PC-3 (cell line): ENCODE measurements around the gene LCE1F. TPM values are rescaled to one million over a fixed set of nuclear protein-coding genes. Genes with fewer than 3 reads are reported as not detected.

Experiments used
- ATAC-seq: fragments of 200-7000 bp; cut with Tn5 transposase; 2 replicates; pipeline ENCODE4 v1.9.1; 2020; ENCODE audit warnings: mild to moderate bottlenecking, moderate library complexity
- BruUV-seq: library from RNA; stranded (reverse); fragments of 400-500 nt; replicated peaks from 2 replicates; lab custom pipeline; 2021; lab: Mats Ljungman, UMichigan
- CTCF ChIA-PET: fragments of 300-600 bp; sonication (Branson Sonifier 250); formaldehyde crosslinking; loops from one replicate; lab custom pipeline; 2022; ENCODE audit warnings: antibody characterized with exemption; lab: Charles Lee
- POLR2A ChIA-PET: fragments of 300-600 bp; sonication (Branson Sonifier 250); formaldehyde crosslinking; loops from one replicate; lab custom pipeline; 2022; ENCODE audit warnings: antibody characterized with exemption; ENCODE audit not compliant: unreplicated experiment; lab: Charles Lee
- DNase-seq: peaks from one replicate; pipeline ENCODE4 v3.0.0-alpha.2; 2015
- H2AFZ ChIP-seq: fragments of 300-600 bp; sonication (generic); 2 replicates; pipeline ENCODE4 v1.6.0; 2016; ENCODE audit warnings: antibody characterized with exemption, low read length
- H3F3A ChIP-seq: fragments of 300-600 bp; sonication (generic); one replicate; pipeline ENCODE4 v1.6.0; 2017; ENCODE audit warnings: antibody characterized with exemption, low read length, control low read depth, mild to moderate bottlenecking; ENCODE audit not compliant: unreplicated experiment
- H3K27ac ChIP-seq: fragments of 300-600 bp; sonication (generic); 2 replicates; pipeline ENCODE4 v1.5.1; 2016; ENCODE audit warnings: mild to moderate bottlenecking, low read length
- H3K27me3 ChIP-seq: fragments of 300-600 bp; sonication (generic); 2 replicates; pipeline ENCODE4 v1.6.1; 2016; ENCODE audit warnings: low read length, mixed read lengths
- H3K36me3 ChIP-seq: fragments of 300-600 bp; sonication (generic); 2 replicates; pipeline ENCODE4 v1.6.1; 2016; ENCODE audit warnings: low read depth, mixed run types, low read length, mixed read lengths
- H3K4me1 ChIP-seq: fragments of 300-600 bp; sonication (generic); 2 replicates; pipeline ENCODE4 v1.5.1; 2016; ENCODE audit warnings: low read length; ENCODE audit not compliant: insufficient read depth
- H3K4me2 ChIP-seq: fragments of 300-600 bp; sonication (generic); 2 replicates; pipeline ENCODE4 v1.6.0; 2016; ENCODE audit warnings: low read length
- H3K4me3 ChIP-seq: fragments of 300-600 bp; sonication (generic); 2 replicates; pipeline ENCODE4 v1.5.1; 2016; ENCODE audit warnings: mild to moderate bottlenecking, low read length, mixed read lengths
- H3K79me2 ChIP-seq: fragments of 300-600 bp; sonication (generic); 2 replicates; pipeline ENCODE4 v1.6.1; 2017; ENCODE audit warnings: low read length, mixed read lengths
- H3K9ac ChIP-seq: fragments of 300-600 bp; sonication (generic); 2 replicates; pipeline ENCODE4 v1.6.0; 2016; ENCODE audit warnings: mild to moderate bottlenecking, low read length
- H3K9me2 ChIP-seq: fragments of 300-600 bp; sonication (generic); replicated peaks from 2 replicates; pipeline ENCODE4 v1.6.1; 2016; ENCODE audit warnings: mixed run types, low read length, mixed read lengths
- H3K9me3 ChIP-seq: fragments of 300-600 bp; sonication (generic); 2 replicates; pipeline ENCODE4 v1.6.1; 2016; ENCODE audit warnings: low read length, mixed read lengths
- H4K20me1 ChIP-seq: fragments of 300-600 bp; sonication (generic); 2 replicates; pipeline ENCODE4 v1.6.1; 2016; ENCODE audit warnings: low read length, mixed read lengths
- EZH2 ChIP-seq: fragments of 300-600 bp; sonication (generic); IDR thresholded peaks from one replicate; pipeline ENCODE4 v1.6.1; 2017; ENCODE audit warnings: antibody characterized with exemption, mild to moderate bottlenecking, low read length; ENCODE audit not compliant: unreplicated experiment
- EZH2phosphoT487 ChIP-seq: fragments of 300-600 bp; sonication (generic); IDR thresholded peaks from 2 replicates; pipeline ENCODE4 v1.6.1; 2018; ENCODE audit warnings: mild to moderate bottlenecking, antibody characterized with exemption, low read length, borderline replicate concordance
- intact Hi-C: fragments of 100-400 bp; cut with micrococcal nuclease; formaldehyde crosslinking; loops from 2 replicates; pipeline ENCODE4 v1.9.0; 2023
- total RNA-seq: library from RNA; depleted of rRNA; stranded (reverse); fragments of >200 nt; gene quantifications from 2 replicates; pipeline ENCODE4 v1.2.3, GENCODE V29; 2014
- TF ChIP-seq, protein P1 (sequence below): fragments of 300-600 bp; sonication (generic); conservative IDR thresholded peaks from 2 replicates; pipeline ENCODE4 v1.5.1; 2017; ENCODE audit warnings: antibody characterized with exemption, low read depth, mild to moderate bottlenecking, low read length

The LCE1F gene
- total RNA-seq, 1 experiment from 2014 or later, result not detected

GRCh38 chr1:152745765-152746444 is 29.0 kb upstream of the LCE1F start:
- no peaks in the 10 kb centered on the region for H3K79me2 ChIP-seq
- ChIA-PET CTCF (no interaction called here), POLR2A (no interaction called here)
- H3K27ac ChIP-seq, result no peak overlapping the region
- H3K9me3 ChIP-seq, result no peaks in the 10 kb centered on the region
- H3K9ac ChIP-seq, result no peak overlapping the region
- H3K9me2 ChIP-seq, result no peaks in the 10 kb centered on the region
- H3F3A ChIP-seq, result no peaks in the 10 kb centered on the region
- no peak for ATAC-seq
- H2AFZ ChIP-seq, result no peak overlapping the region
- TF ChIP-seq EZH2 (no peak), EZH2phosphoT487 (no peak)
- TF ChIP-seq, protein P1, sequence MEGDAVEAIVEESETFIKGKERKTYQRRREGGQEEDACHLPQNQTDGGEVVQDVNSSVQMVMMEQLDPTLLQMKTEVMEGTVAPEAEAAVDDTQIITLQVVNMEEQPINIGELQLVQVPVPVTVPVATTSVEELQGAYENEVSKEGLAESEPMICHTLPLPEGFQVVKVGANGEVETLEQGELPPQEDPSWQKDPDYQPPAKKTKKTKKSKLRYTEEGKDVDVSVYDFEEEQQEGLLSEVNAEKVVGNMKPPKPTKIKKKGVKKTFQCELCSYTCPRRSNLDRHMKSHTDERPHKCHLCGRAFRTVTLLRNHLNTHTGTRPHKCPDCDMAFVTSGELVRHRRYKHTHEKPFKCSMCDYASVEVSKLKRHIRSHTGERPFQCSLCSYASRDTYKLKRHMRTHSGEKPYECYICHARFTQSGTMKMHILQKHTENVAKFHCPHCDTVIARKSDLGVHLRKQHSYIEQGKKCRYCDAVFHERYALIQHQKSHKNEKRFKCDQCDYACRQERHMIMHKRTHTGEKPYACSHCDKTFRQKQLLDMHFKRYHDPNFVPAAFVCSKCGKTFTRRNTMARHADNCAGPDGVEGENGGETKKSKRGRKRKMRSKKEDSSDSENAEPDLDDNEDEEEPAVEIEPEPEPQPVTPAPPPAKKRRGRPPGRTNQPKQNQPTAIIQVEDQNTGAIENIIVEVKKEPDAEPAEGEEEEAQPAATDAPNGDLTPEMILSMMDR, result no peak
- H4K20me1 ChIP-seq, result no peaks in the 10 kb centered on the region
- H3K4me1 ChIP-seq, result peaks cover 13% of the 10 kb centered on the region
- no peaks in the 10 kb centered on the region for H3K36me3 ChIP-seq
- intact Hi-C loops, result no loop called here
- DNase-seq, result no peak
- BruUV-seq, result no TSS peak
- H3K27me3 ChIP-seq, result peaks cover 3% of the 10 kb centered on the region; the same call in 1 of the 2 replicates
- H3K4me2 ChIP-seq, result no peak overlapping the region
- no peak overlapping the region for H3K4me3 ChIP-seq

DNA sequence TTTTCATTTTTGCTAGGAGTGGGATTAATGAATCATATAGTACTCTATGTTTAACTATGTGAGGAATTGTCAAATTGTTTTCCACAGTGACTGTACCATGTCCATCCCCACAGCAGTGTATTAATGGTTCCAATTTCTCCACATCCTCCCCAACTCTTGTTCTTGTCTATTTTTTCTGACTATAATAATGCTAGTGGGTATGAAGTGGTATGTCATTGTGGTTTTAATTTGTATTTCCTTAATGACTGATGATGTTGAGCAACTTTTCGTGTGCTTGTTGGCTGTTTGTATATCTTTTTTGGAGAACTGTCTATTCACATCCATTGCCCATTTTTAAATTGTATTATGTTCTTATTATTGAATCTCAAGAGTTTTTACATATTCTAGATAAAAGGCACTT is 27.1 kb upstream of the LCE1F start:
- DNase-seq, result no peak
- POLR2A ChIA-PET, result no interaction called here
- no peak overlapping the region for H2AFZ ChIP-seq

More for the DNA sequence above, 27.1 kb upstream of the LCE1F start:
- H3K4me2 ChIP-seq, result no peak overlapping the region
- no peak for ATAC-seq
- CTCF ChIA-PET, result no interaction called here
- H3K9ac ChIP-seq, result no peak overlapping the region
- no peak for TF ChIP-seq EZH2phosphoT487
- TF ChIP-seq, protein P1, result no peak
- no peak for TF ChIP-seq EZH2
- H3K27ac ChIP-seq, result no peak overlapping the region
- H3K9me3 ChIP-seq, result no peaks in the 10 kb centered on the region
- peaks cover 23% of the 10 kb centered on the region for H3K4me1 ChIP-seq
- intact Hi-C loops, result no loop called here
- H3K4me3 ChIP-seq, result no peak overlapping the region
- H3K36me3 ChIP-seq, result no peaks in the 10 kb centered on the region
- no peaks in the 10 kb centered on the region for H3F3A ChIP-seq
- H3K9me2 ChIP-seq, result no peaks in the 10 kb centered on the region
- no peaks in the 10 kb centered on the region for H4K20me1 ChIP-seq
- peaks cover 3% of the 10 kb centered on the region; the same call in 1 of the 2 replicates for H3K27me3 ChIP-seq
- no peaks in the 10 kb centered on the region for H3K79me2 ChIP-seq
- no TSS peak for BruUV-seq
